Endothelial cell of umbilical vein (primary cell): ENCODE measurements around the gene PIK3AP1. TPM values are rescaled to one million over a fixed set of nuclear protein-coding genes. Genes with fewer than 3 reads are reported as not detected.

Source experiments
- BruUV-seq: library from RNA; stranded (reverse); fragments of 400-500 nt; replicated peaks from 2 replicates; lab custom pipeline; 2021; lab: Mats Ljungman, UMichigan
- CTCF ChIA-PET: fragments of 300-600, 350-600 bp; sonication (Branson Sonifier 250); formaldehyde crosslinking; loops from one replicate; lab custom pipeline; 2021; ENCODE audit warnings: antibody characterized with exemption, inconsistent platforms; lab: Charles Lee
- POLR2A ChIA-PET: fragments of 300-600, 350-600 bp; sonication (Branson Sonifier 250); formaldehyde crosslinking; loops from one replicate; lab custom pipeline; 2021; ENCODE audit warnings: antibody characterized with exemption, inconsistent platforms; lab: Charles Lee
- DNase-seq: peaks from one replicate; pipeline ENCODE4 v3.0.0-alpha.2; 2011; ENCODE audit warnings: low read depth, low spot score
- FAIRE-seq: peaks from 2 replicates; lab custom pipeline; 2011; peaks lifted over from hg19 to GRCh38; lab: Jason Lieb, UNC
- H2AFZ ChIP-seq: 2 replicates; pipeline ENCODE4 v1.6.0; 2012; ENCODE audit warnings: low read depth, low read length, control low read depth, inconsistent platforms
- H3K27ac ChIP-seq: 2 replicates; pipeline ENCODE4 v1.5.1; 2011; ENCODE audit warnings: low read depth, mild to moderate bottlenecking, control low read depth, low read length, moderate library complexity; ENCODE audit not compliant: insufficient read depth
- H3K27me3 ChIP-seq, 2 experiments: 2 replicates each; pipeline versions ENCODE4 v1.6.0 to v1.6.1; 2011; ENCODE audit warnings: low read length in 2 of 2, mixed read lengths in 1 of 2; ENCODE audit not compliant: control insufficient read depth in 2 of 2, insufficient read depth in 2 of 2
- H3K36me3 ChIP-seq, 2 experiments: 2 replicates in 1 of 2; 3 replicates in 1 of 2; pipeline ENCODE4 v1.5.1; 2011; ENCODE audit warnings: low read length in 2 of 2, mild to moderate bottlenecking in 1 of 2, moderate library complexity in 1 of 2; ENCODE audit not compliant: control insufficient read depth in 2 of 2, insufficient read depth in 2 of 2; ENCODE audit errors: extremely low read depth in 1 of 2
- H3K4me1 ChIP-seq: 3 replicates; pipeline ENCODE4 v1.5.1; 2011; ENCODE audit warnings: mild to moderate bottlenecking, low read length; ENCODE audit not compliant: control insufficient read depth, insufficient read depth; ENCODE audit errors: extremely low read depth
- H3K4me2 ChIP-seq: 2 replicates; pipeline ENCODE4 v1.6.1; 2011; ENCODE audit warnings: low read length, control low read depth, mixed read lengths; ENCODE audit not compliant: insufficient read depth
- H3K4me3 ChIP-seq, 3 experiments: fragments of 200-600 bp in 1 of 3; sonication (generic), shearing (Covaris generic) in 1 of 3; replicated peaks in 1 of 3; 2 replicates each; pipeline ENCODE4 v1.5.1; 2011 to 2016; ENCODE audit warnings: control low read depth in 3 of 3, low read length in 3 of 3, mild to moderate bottlenecking in 2 of 3, inconsistent platforms in 1 of 3, low read depth in 1 of 3, moderate library complexity in 1 of 3; ENCODE audit not compliant: insufficient read depth in 1 of 3
- H3K79me2 ChIP-seq: 2 replicates; pipeline ENCODE4 v1.6.0; 2012; ENCODE audit warnings: low read length, inconsistent platforms; ENCODE audit not compliant: control insufficient read depth, insufficient read depth
- H3K9ac ChIP-seq: replicated peaks from 2 replicates; pipeline ENCODE3; 2011; ENCODE audit warnings: low read length, control low read depth; ENCODE audit not compliant: insufficient read depth; ENCODE audit errors: extremely low read depth
- H3K9me1 ChIP-seq: replicated peaks from 3 replicates; pipeline ENCODE4 v1.6.0; 2011; ENCODE audit warnings: mild to moderate bottlenecking, low read length; ENCODE audit not compliant: control insufficient read depth, insufficient read depth; ENCODE audit errors: extremely low read depth
- H3K9me3 ChIP-seq: replicated peaks from 2 replicates; pipeline ENCODE4 v1.5.1; 2012; ENCODE audit warnings: low read length, inconsistent platforms; ENCODE audit not compliant: control insufficient read depth, insufficient read depth
- H4K20me1 ChIP-seq: replicated peaks from 2 replicates; pipeline ENCODE3; 2011; ENCODE audit warnings: mild to moderate bottlenecking, low read length; ENCODE audit not compliant: control insufficient read depth, insufficient read depth; ENCODE audit errors: extremely low read depth
- EZH2 ChIP-seq: IDR thresholded peaks from 2 replicates; pipeline ENCODE4 v1.6.1; 2012; ENCODE audit warnings: borderline replicate concordance, low read depth, mild to moderate bottlenecking, moderate library complexity, low read length, inconsistent platforms; ENCODE audit not compliant: severe bottlenecking
- FOS ChIP-seq: IDR thresholded peaks from 2 replicates; pipeline ENCODE4 v1.6.1; 2011; ENCODE audit warnings: mild to moderate bottlenecking, low read length, moderate library complexity, borderline replicate concordance; ENCODE audit not compliant: insufficient read depth
- GATA2 ChIP-seq: IDR thresholded peaks from 2 replicates; pipeline ENCODE4 v1.7.0; 2011; ENCODE audit warnings: low read depth, mild to moderate bottlenecking, moderate library complexity, mixed read lengths, low read length; ENCODE audit not compliant: insufficient read length, insufficient read depth
- JUN ChIP-seq: IDR thresholded peaks from 2 replicates; pipeline ENCODE4 v1.6.1; 2011; ENCODE audit warnings: borderline replicate concordance, low read depth; ENCODE audit not compliant: insufficient read length, insufficient read depth
- MAX ChIP-seq: IDR thresholded peaks from 2 replicates; pipeline ENCODE4 v1.6.1; 2011; ENCODE audit not compliant: insufficient read depth, insufficient read length
- MYC ChIP-seq: IDR thresholded peaks from one replicate; pipeline ENCODE4 v1.6.1; 2011; ENCODE audit warnings: mild to moderate bottlenecking, low read depth, low read length
- POLR2A ChIP-seq: IDR thresholded peaks from 2 replicates; pipeline ENCODE4 v1.6.1; 2012; ENCODE audit warnings: low read depth, mild to moderate bottlenecking, control low read depth, low read length
- POLR2AphosphoS5 ChIP-seq: IDR thresholded peaks from 2 replicates; pipeline ENCODE4 v1.6.1; 2012; ENCODE audit warnings: low read depth, mild to moderate bottlenecking, control low read depth, low read length, moderate library complexity; ENCODE audit not compliant: insufficient read depth
- dilution Hi-C: fragments of 300-500 bp; cut with MboI; formaldehyde crosslinking; loops from one replicate; pipeline ENCODE4 v1.15.0; 2019; ENCODE audit warnings: low sequenced_read_pairs; ENCODE audit not compliant: extremely low pct_ligation_motif_present
- intact Hi-C: fragments of 100-400 bp; cut with micrococcal nuclease; formaldehyde crosslinking; loops from one replicate; pipeline ENCODE4 v1.10.0; 2022
- polyA plus RNA-seq, 4 experiments: library from polyadenylated mRNA; depleted of rRNA in 3 of 4; stranded (reverse) in 3 of 4; unstranded in 1 of 4; fragments of >200 nt; gene quantifications; 2 replicates each; pipeline versions ENCODE4 v1.2.1 to v1.2.3, GENCODE V29; 2011 to 2012; ENCODE audit warnings: missing spikeins in 1 of 4
- total RNA-seq: library from RNA; stranded (reverse); gene quantifications from 2 replicates; pipeline ENCODE4 v1.2.3, GENCODE V29; 2021
- TF ChIP-seq, protein P1 (sequence below), 2 donors: IDR thresholded peaks; 1 replicate in 1 of 2; 2 replicates in 1 of 2; pipeline ENCODE4 v1.5.1; 2011; ENCODE audit warnings: low read length in 2 of 2, mild to moderate bottlenecking in 2 of 2, moderate library complexity in 2 of 2, control low read depth in 1 of 2, inconsistent platforms in 1 of 2, low read depth in 1 of 2; ENCODE audit not compliant: insufficient read depth in 1 of 2; ENCODE audit errors: extremely low read depth in 1 of 2

The PIK3AP1 gene
- total and polyA plus RNA-seq, 2 donors (not counting 3 experiments of a cell fraction or from before 2014, with no cell fraction given), result 0.04 TPM; not detected in 1

GRCh38 chr10:96578022-96578421 lies 142.3 kb downstream of the PIK3AP1 start:
- POLR2A ChIA-PET, result no interaction called here
- H4K20me1 ChIP-seq, result peaks cover 36% of the 10 kb centered on the region
- no peak for TF ChIP-seq JUN
- TF ChIP-seq GATA2, result no peak
- TF ChIP-seq EZH2, result no peak
- no peak for TF ChIP-seq FOS
- no peak for TF ChIP-seq MAX
- TF ChIP-seq, protein P1, sequence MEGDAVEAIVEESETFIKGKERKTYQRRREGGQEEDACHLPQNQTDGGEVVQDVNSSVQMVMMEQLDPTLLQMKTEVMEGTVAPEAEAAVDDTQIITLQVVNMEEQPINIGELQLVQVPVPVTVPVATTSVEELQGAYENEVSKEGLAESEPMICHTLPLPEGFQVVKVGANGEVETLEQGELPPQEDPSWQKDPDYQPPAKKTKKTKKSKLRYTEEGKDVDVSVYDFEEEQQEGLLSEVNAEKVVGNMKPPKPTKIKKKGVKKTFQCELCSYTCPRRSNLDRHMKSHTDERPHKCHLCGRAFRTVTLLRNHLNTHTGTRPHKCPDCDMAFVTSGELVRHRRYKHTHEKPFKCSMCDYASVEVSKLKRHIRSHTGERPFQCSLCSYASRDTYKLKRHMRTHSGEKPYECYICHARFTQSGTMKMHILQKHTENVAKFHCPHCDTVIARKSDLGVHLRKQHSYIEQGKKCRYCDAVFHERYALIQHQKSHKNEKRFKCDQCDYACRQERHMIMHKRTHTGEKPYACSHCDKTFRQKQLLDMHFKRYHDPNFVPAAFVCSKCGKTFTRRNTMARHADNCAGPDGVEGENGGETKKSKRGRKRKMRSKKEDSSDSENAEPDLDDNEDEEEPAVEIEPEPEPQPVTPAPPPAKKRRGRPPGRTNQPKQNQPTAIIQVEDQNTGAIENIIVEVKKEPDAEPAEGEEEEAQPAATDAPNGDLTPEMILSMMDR (IDR thresholded peaks at IDR 0.05; ENCODE audit: extremely low read depth in 1 of 2, insufficient read depth in 1 of 2, low read depth in 1 of 2, low read length in 2 of 2), result no peak
- no peak for TF ChIP-seq POLR2AphosphoS5
- TF ChIP-seq POLR2A, result no peak
- TF ChIP-seq MYC, result no peak
- no peaks in the 10 kb centered on the region for H3K9me3 ChIP-seq
- DNase-seq, result no peak
- H3K36me3 ChIP-seq, result peaks cover 0 to 5% of the 10 kb centered on the region in 2 experiments
- H3K27ac ChIP-seq, result no peak overlapping the region
- H3K79me2 ChIP-seq, result peaks cover 99% of the 10 kb centered on the region
- peaks cover 17% of the 10 kb centered on the region for H3K4me1 ChIP-seq
- H3K9me1 ChIP-seq, result peaks cover 4% of the 10 kb centered on the region
- no peak overlapping the region for H3K4me3 ChIP-seq
- CTCF ChIA-PET, result no interaction called here
- dilution Hi-C loops (no loop called here), intact Hi-C loops (no loop called here)
- no peak overlapping the region for H3K9ac ChIP-seq
- H3K4me2 ChIP-seq, result no peak overlapping the region
- BruUV-seq, result no TSS peak
- H2AFZ ChIP-seq, result no peak overlapping the region
- FAIRE-seq, result no peak
- H3K27me3 ChIP-seq, result no peaks in the 10 kb centered on the region
